Stimulated activated naive CD8-positive, alpha-beta T cell treated with anti-CD3 and anti-CD28 coated beads, Interleukin-15, Interleukin-2, amounts not matched to agents 100 ng/mL and 50 ng/mL, for 24 hours (primary cell): ENCODE data around the gene MKNK2.

Source experiments
- H3K27ac Mint-ChIP-seq: one replicate; pipeline ENCODE4 v1.8.0; 2021; ENCODE audit warnings: mild to moderate bottlenecking, mixed read lengths
- H3K27me3 Mint-ChIP-seq: one replicate; pipeline ENCODE4 v1.8.0; 2021; ENCODE audit warnings: mixed read lengths
- H3K36me3 Mint-ChIP-seq: one replicate; pipeline ENCODE4 v1.8.0; 2021; ENCODE audit warnings: low read depth, mixed read lengths
- H3K4me1 Mint-ChIP-seq: one replicate; pipeline ENCODE4 v1.8.0; 2021; ENCODE audit warnings: low read depth, mixed read lengths
- H3K4me3 Mint-ChIP-seq: one replicate; pipeline ENCODE4 v1.8.0; 2021; ENCODE audit warnings: mild to moderate bottlenecking, mixed read lengths
- H3K9me3 Mint-ChIP-seq: one replicate; pipeline ENCODE4 v1.8.0; 2021; ENCODE audit warnings: mixed read lengths

Gene MKNK2

DNA sequence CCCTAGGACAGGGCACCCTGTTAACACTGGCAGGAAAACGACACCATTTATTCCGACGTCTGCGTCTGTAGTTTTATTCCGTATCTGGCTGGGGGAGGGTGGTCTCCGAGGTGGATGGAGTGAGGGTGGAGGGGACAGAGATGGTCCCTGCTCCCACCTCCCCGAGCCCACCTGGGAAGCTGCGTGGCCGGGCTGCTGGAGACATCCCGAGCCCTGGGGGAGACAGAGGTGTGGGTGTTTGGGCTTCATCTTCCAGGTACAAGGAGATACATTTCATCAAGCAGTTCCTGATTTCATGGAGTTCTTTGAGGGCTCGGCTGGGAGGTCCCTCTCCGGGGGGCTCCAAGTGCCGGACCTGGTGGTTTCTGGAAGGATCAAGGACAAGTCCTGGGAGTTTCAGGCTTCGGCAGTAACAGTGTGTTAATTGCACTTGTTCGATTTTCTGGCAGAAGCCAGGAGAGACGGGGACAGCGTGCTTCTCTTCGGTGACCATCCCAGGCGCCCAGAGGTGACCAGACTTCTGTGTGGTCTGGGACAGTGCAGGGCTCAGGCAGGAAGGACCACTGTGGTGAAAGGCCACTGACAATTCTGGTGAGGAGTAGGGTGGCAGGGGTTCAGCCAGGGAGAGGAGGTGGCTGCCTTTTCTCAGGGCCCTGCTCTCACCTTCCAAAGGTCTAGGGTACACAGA is 20.1 kb upstream of the MKNK2 start:
- Mint-ChIP-seq H3K9me3 (no peaks in the 10 kb centered on the region), H3K4me3 (no peak overlapping the region), H3K27me3 (no peaks in the 10 kb centered on the region), H3K36me3 (peaks cover 41% of the 10 kb centered on the region), H3K27ac (peak overlapping the region; percentile 89), H3K4me1 (peaks cover 21% of the 10 kb centered on the region)

DNA sequence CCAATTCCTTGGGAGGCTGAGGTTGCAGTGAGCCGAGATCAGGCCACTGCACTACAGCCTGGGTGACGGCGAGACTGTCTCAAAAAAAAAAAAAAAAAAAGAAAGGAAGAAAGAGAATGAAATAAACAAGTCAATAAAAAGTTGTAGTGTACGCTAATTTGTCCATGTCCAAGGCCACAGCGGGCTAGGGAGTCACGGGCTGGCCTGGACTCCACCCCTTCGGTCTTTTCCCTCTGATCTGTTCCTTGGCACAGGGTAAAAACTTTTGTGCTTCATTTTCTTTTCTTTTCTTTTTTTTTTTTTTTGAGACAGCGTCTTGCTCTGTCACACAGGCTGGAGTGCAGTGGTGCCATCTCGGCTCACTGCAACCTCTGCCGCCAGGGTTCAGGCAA is 19.4 kb upstream of the MKNK2 start:
- H3K36me3 Mint-ChIP-seq, result peaks cover 36% of the 10 kb centered on the region
- no peaks in the 10 kb centered on the region for H3K9me3 Mint-ChIP-seq
- H3K4me1 Mint-ChIP-seq, result peaks cover 18% of the 10 kb centered on the region
- no peak overlapping the region for H3K4me3 Mint-ChIP-seq
- no peaks in the 10 kb centered on the region for H3K27me3 Mint-ChIP-seq
- no peak overlapping the region for H3K27ac Mint-ChIP-seq

GRCh38 chr19:2064788-2065524 is 13.9 kb upstream of the MKNK2 start:
- Mint-ChIP-seq H3K4me3 (no peak overlapping the region), H3K9me3 (no peaks in the 10 kb centered on the region), H3K36me3 (no peaks in the 10 kb centered on the region), H3K27ac (no peak overlapping the region), H3K4me1 (peaks cover 23% of the 10 kb centered on the region), H3K27me3 (no peaks in the 10 kb centered on the region)

GRCh38 chr19:2064395-2064787 is 13.3 kb upstream of the MKNK2 start:
- no peaks in the 10 kb centered on the region for H3K36me3 Mint-ChIP-seq
- no peak overlapping the region for H3K4me3 Mint-ChIP-seq
- H3K4me1 Mint-ChIP-seq, result peaks cover 20% of the 10 kb centered on the region
- H3K9me3 Mint-ChIP-seq, result no peaks in the 10 kb centered on the region
- H3K27ac Mint-ChIP-seq, result no peak overlapping the region
- no peaks in the 10 kb centered on the region for H3K27me3 Mint-ChIP-seq

DNA sequence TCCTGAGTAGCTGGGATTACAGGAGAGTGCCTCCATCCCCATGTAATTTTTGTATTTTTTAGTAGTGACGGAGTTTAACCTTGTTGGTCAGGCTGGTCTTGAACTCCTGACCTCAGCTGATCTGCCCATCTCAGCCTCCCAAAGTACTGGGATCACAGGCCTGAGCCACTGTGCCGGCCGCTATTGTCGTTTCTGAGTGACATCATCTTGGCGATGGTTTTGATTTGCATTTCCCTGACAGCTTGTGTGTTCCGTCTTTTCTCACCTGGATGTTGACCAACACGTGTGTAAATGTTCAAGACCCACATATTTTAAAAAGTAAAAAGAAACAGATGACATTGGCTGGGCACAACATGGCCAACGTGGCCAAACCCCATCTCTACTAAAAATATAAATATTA is 12.8 kb upstream of the MKNK2 start:
- no peak overlapping the region for H3K27ac Mint-ChIP-seq

DNA sequence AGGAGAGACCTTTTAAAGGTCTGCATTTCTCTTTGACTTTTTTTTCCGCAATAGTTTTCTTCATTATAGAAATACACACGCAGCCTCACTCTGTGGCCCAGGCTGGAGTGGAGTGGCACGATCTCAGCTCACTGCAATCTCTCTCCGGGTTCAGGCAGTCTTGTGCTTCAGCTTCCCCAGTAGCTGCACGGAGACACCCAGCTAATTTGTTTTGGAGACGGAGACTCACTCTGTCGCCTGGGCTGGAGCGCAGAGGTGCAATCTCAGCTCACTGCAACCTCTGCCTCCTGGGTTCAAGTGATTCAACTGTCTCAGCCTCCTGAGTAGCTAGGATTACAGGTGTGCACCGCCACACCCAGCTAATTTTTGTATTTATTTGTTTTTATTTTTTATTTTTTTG is 11.7 kb upstream of the MKNK2 start:
- Mint-ChIP-seq H3K9me3 (no peaks in the 10 kb centered on the region), H3K4me1 (peaks cover 32% of the 10 kb centered on the region)

More for the DNA sequence above, 12.8 kb upstream of the MKNK2 start:
- no peaks in the 10 kb centered on the region for H3K9me3 Mint-ChIP-seq
- peaks cover 24% of the 10 kb centered on the region for H3K4me1 Mint-ChIP-seq
- H3K27me3 Mint-ChIP-seq, result no peaks in the 10 kb centered on the region
- no peaks in the 10 kb centered on the region for H3K36me3 Mint-ChIP-seq
- peak overlapping the region; percentile 17 for H3K4me3 Mint-ChIP-seq

GRCh38 chr19:2062389-2062729 is 11.3 kb upstream of the MKNK2 start:
- Mint-ChIP-seq H3K9me3 (no peaks in the 10 kb centered on the region), H3K4me1 (peaks cover 32% of the 10 kb centered on the region), H3K36me3 (no peaks in the 10 kb centered on the region), H3K27ac (peak overlapping the region; percentile 81), H3K4me3 (peak overlapping the region; percentile 82), H3K27me3 (no peaks in the 10 kb centered on the region)

More for the DNA sequence above, 11.7 kb upstream of the MKNK2 start:
- Mint-ChIP-seq H3K4me3 (peak overlapping the region; percentile 82), H3K36me3 (no peaks in the 10 kb centered on the region), H3K27ac (peak overlapping the region; percentile 81), H3K27me3 (no peaks in the 10 kb centered on the region)

DNA sequence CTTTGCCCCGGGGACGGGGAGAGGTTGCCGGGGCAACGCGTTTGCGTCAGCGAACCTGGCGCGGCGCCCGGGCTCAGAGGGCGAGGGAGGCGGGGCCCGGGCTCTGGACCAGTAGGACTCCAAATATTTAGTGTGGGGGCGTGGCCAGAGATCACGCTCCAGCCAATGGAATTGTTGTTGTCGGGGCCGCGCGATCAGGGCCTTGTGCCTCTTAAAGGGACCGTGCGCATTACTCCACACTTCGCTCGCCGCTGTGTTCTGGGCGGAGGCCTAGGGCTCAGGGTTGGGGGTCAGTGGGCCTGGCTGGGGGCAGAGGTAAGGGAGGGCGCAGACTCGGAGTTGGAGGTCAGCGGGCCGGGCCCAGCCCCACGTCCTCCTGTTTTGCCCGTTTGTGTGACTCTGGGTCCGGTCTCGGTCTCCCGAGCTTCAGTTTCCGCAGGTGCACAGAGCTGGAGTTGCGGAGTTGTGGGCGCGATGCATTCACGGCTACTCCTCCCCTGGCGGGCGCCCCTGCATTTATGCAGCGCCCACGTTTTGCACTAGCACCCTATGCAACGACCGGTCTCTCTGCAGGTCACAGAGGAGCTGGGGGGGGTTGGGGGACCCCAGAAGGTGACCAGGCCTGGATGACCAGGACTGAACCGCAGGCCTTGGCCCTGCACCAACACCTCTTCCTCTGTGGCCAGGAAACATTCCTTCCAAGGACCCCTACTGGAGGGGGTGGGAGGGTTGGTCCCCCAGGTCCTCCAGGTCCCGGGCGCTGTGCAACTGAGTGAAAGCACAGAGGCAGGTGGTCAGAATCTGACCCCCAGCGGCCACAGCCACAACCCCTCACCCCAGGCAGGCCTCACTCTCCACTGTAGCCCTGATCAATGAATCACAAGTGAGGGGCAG is 10.7 kb upstream of the MKNK2 start:
- Mint-ChIP-seq H3K36me3 (no peaks in the 10 kb centered on the region), H3K27me3 (no peaks in the 10 kb centered on the region), H3K4me3 (peak overlapping the region; percentile 82), H3K4me1 (peaks cover 38% of the 10 kb centered on the region), H3K9me3 (no peaks in the 10 kb centered on the region), H3K27ac (peak overlapping the region; percentile 81)

DNA sequence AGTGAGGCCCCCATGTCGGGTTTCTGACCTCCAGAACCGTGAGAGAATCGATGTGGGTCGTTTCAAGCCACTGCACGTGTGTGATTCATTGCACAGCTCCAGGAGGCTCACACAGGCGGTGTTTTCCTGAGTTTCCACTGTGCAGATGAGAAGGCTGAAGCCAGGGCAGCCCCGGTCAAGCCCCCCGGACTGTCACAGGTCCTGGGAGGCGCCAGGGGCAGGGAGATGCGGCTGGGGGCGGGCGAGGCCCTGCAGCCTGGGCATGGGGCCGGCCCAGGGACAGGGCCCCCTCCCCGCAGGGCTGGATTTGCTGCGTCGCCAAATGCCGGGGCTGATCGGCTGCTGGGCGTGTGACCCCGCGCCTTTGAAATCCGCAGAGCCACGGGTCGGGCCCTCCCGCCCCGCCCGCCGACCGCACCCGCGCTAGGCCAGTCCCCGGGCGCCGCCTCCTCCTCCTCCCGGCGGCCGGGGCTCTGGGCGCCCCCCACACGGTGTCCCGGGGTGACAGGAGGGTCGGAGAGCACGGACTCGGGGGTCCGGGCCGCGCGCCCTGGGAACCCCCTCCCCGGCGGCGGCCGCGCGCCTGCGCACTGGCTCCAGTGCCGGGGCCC is 9.9 kb upstream of the MKNK2 start:
- H3K9me3 Mint-ChIP-seq, result no peaks in the 10 kb centered on the region
- H3K4me3 Mint-ChIP-seq, result peak overlapping the region; percentile 87
- no peaks in the 10 kb centered on the region for H3K27me3 Mint-ChIP-seq
- peaks cover 43% of the 10 kb centered on the region for H3K4me1 Mint-ChIP-seq
- no peaks in the 10 kb centered on the region for H3K36me3 Mint-ChIP-seq
- H3K27ac Mint-ChIP-seq, result peak overlapping the region; percentile 97

DNA sequence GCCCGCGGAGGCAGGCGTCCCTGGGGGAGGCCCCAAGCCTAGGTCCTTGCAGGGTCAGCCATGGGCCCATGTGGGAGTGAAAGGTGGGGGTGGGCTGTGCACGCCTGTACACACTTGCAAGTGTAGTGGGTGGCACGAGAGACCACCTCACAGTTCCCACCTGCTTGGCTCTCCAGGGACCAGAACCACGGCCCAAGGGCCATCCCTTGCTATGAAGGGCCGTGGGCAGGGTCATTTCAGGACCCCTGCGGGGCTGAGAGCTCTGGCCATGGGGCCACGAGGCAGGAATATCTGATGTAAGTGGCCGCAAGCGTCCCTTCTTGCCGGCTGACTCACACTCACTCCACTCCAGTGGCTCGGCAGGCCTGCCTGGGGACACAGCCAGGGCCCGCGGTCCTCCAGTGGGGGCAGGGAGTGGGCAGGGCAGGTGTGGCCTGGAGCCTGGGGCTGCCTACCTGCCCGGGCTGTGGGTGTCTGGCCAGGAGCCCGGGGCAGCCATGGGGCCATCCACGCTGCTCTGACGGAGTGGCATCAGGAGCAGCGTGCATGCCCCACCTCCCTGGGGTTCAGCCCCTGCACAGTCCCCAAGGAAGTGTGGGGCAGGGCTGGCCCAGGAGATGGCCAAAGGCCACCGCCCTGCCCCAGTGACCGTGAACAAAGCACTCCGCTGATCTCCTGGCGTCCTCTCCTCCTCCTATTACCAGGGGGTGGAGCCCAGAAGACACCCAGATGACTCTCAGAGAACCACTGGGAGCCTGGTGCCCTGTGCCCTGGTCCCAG is 8.6 kb upstream of the MKNK2 start:
- H3K36me3 Mint-ChIP-seq, result no peaks in the 10 kb centered on the region
- peak overlapping the region; percentile 87 for H3K4me3 Mint-ChIP-seq
- H3K27ac Mint-ChIP-seq, result peak overlapping the region; percentile 97
- no peaks in the 10 kb centered on the region for H3K27me3 Mint-ChIP-seq
- H3K4me1 Mint-ChIP-seq, result peaks cover 55% of the 10 kb centered on the region
- no peaks in the 10 kb centered on the region for H3K9me3 Mint-ChIP-seq

DNA sequence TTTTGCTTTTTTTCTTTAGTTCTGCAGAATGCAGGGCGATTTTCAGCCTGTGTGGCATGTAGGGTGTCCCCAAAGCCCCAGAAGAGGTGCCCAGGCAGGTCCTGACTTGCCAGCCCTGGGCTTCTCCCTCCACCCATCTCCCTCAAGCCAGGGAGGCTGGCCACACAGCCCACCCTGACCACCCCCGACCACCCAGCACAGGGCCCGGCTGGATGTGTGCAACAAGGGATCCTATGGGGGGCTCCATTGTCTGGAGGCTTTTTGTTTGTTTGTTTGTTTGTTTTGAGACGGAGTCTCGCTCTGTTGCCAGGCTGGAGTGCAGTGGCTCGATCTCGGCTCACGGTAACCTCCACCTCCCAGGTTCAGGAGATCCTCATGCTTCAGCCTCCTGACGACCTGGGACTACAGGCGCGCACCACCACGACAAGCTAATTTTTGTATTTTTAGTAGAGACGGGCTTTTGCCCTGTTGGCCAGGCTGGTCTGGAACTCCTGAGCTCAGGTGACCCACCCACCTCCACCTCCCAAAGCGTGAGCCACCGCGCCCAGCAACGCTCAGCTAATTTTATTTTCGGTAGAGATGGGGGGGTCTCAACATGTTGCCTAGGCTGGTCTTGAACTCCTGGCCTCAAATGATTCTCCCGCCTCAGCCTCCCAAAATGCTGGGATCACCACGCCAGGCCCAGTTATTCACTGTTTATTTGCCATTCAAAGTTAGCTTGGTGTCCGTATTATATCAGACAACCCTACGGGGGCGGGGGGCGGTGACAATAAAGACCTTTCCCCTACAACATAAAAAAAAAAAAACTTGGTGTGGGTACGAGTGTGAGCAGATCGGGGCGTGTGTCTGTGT is 7.8 kb upstream of the MKNK2 start:
- Mint-ChIP-seq H3K36me3 (no peaks in the 10 kb centered on the region), H3K27ac (peak overlapping the region; percentile 48), H3K4me3 (no peak overlapping the region), H3K9me3 (no peaks in the 10 kb centered on the region), H3K27me3 (no peaks in the 10 kb centered on the region), H3K4me1 (peaks cover 56% of the 10 kb centered on the region)

- Mint-ChIP-seq H3K36me3 (no peaks in the 10 kb centered on the region), H3K4me1 (peaks cover 64% of the 10 kb centered on the region), H3K27me3 (no peaks in the 10 kb centered on the region), H3K9me3 (no peaks in the 10 kb centered on the region), H3K27ac (no peak overlapping the region), H3K4me3 (no peak overlapping the region)
Observed at GRCh38 chr19:2057484-2058469, 6.7 kb upstream of the MKNK2 start.

- H3K4me3 Mint-ChIP-seq, result no peak overlapping the region
- no peak overlapping the region for H3K27ac Mint-ChIP-seq
Observed at GRCh38 chr19:2056837-2057192, 5.8 kb upstream of the MKNK2 start.

More at GRCh38 chr19:2056837-2057192, 5.8 kb upstream of the MKNK2 start:
- Mint-ChIP-seq H3K27me3 (no peaks in the 10 kb centered on the region), H3K9me3 (no peaks in the 10 kb centered on the region), H3K4me1 (peaks cover 65% of the 10 kb centered on the region), H3K36me3 (no peaks in the 10 kb centered on the region)
